GM20431 (cell line): ENCODE measurements around the gene TLCD4.
"Not testable (repeated sequence)": the region's sequence is repeated elsewhere in the genome, so short reads cannot be mapped to it uniquely, and the experiment has no call there.

Source experiments
- in situ Hi-C: fragments of 300-500 bp; cut with MseI, MboI; formaldehyde crosslinking; loops from one replicate; pipeline ENCODE4 v1.15.0; 2020; ENCODE audit warnings: low sequenced_read_pairs; ENCODE audit not compliant: unreplicated experiment

The TLCD4 gene

GRCh38 chr1:95117207-95118066, at the start of gene TLCD4:
Gene TLCD4 (plus strand): TSS chr1:95117355. CDS start chr1:95143902, 26,547 bp downstream.
- in situ Hi-C loops, result no loop called here

- in situ Hi-C loops, result no loop called here
These were observed 49.6 kb upstream of the TLCD4 start for GRCh38 chr1:95067568-95067967.

- in situ Hi-C loops, result no loop called here
These were observed 48.0 kb upstream of the TLCD4 start for GRCh38 chr1:95068956-95069709.

GRCh38 chr1:95069710-95070093, 47.5 kb upstream of the TLCD4 start:
- in situ Hi-C loops, result no loop called here

GRCh38 chr1:95071539-95071938, 45.6 kb upstream of the TLCD4 start:
- in situ Hi-C loops, result no loop called here

- in situ Hi-C loops, result no loop called here
These were observed 45.0 kb upstream of the TLCD4 start for GRCh38 chr1:95072117-95072516.

GRCh38 chr1:95072532-95073419, 44.4 kb upstream of the TLCD4 start, which contains the start of gene ALG14:
Gene ALG14 (minus strand): TSS chr1:95072951. CDS start chr1:95072898, 53 bp downstream.
- in situ Hi-C loops, result no loop called here

- in situ Hi-C loops, result no loop called here
These were observed 43.7 kb upstream of the TLCD4 start for GRCh38 chr1:95073446-95073845.

- in situ Hi-C loops, result no loop called here
These were observed 41.1 kb upstream of the TLCD4 start for GRCh38 chr1:95076034-95076433.

- in situ Hi-C loops, result no loop called here
These were observed 36.7 kb upstream of the TLCD4 start for GRCh38 chr1:95080446-95080845.

GRCh38 chr1:95080879-95081278, 36.3 kb upstream of the TLCD4 start:
- in situ Hi-C loops, result no loop called here

- in situ Hi-C loops, result no loop called here
These were observed 32.6 kb upstream of the TLCD4 start for GRCh38 chr1:95084317-95085176.

- in situ Hi-C loops, result no loop called here
These were observed 31.8 kb upstream of the TLCD4 start for GRCh38 chr1:95085376-95085775.

GRCh38 chr1:95086949-95087533, 30.1 kb upstream of the TLCD4 start:
- in situ Hi-C loops, result no loop called here

- in situ Hi-C loops, result no loop called here
These were observed 28.9 kb upstream of the TLCD4 start for GRCh38 chr1:95088303-95088702.

- in situ Hi-C loops, result no loop called here
These were observed 27.4 kb upstream of the TLCD4 start for GRCh38 chr1:95089650-95090287.

GRCh38 chr1:95091290-95091689, 25.9 kb upstream of the TLCD4 start:
- in situ Hi-C loops, result not testable (repeated sequence)

- in situ Hi-C loops, result not testable (repeated sequence)
These were observed 24.3 kb upstream of the TLCD4 start for GRCh38 chr1:95092891-95093290.
